SHP77 treated with DMSO at 0.1 percent for 48 hours (cell line): ENCODE results near the gene TTC32.

Experiments used
- DNase-seq: peaks from one replicate; lab custom pipeline; 2025; lab: John Stamatoyannopoulos, UW

Gene TTC32

GRCh38 chr2:19850056-19851050 lies 51.4 kb downstream of the TTC32 start:
- DNase-seq = no peak

- DNase-seq = no peak
These were observed 52.8 kb downstream of the TTC32 start for GRCh38 chr2:19848952-19849351.

GRCh38 chr2:19848029-19848750 lies 53.6 kb downstream of the TTC32 start:
- DNase-seq = no peak

- no peak for DNase-seq
These were observed 54.3 kb downstream of the TTC32 start for GRCh38 chr2:19847486-19847885.
